Choroid plexus epithelial cell (primary cell): Measurements from ENCODE around the gene NUP50.

Source experiments
- DNase-seq: peaks from one replicate; pipeline ENCODE4 v3.0.0-alpha.2; 2010; ENCODE audit warnings: low read depth
- H3K4me3 ChIP-seq: 2 replicates; pipeline ENCODE4 v1.5.1; 2011; ENCODE audit warnings: low read depth, mild to moderate bottlenecking, control low read depth, low read length, moderate library complexity
- CTCF ChIP-seq: conservative IDR thresholded peaks from 2 replicates; pipeline ENCODE4 v1.5.1; 2011; ENCODE audit warnings: low read depth, mild to moderate bottlenecking, control low read depth, inconsistent platforms, low read length, moderate library complexity

Gene NUP50

DNA sequence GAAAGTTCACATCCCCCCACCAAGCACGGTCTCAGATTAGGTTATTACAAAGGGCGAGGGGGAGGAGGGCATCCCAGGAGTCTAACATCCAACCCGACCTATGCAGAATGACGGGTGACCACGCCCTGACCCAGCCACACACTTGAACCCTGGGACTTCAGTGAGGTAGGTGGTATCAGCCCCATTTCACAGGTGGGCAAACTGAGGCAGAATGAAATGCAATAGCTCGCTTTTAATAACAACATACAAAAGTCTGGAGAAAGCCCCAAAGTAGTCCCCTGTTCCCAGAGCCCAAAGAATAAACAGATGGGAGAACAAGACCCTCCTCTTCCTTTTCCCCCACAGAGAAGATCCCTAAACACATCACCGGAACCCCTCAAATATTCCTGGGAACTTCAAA, 31.9 kb downstream of the NUP50 start:
- no peak for TF ChIP-seq CTCF
- no peak overlapping the region for H3K4me3 ChIP-seq
- DNase-seq, result no peak

DNA sequence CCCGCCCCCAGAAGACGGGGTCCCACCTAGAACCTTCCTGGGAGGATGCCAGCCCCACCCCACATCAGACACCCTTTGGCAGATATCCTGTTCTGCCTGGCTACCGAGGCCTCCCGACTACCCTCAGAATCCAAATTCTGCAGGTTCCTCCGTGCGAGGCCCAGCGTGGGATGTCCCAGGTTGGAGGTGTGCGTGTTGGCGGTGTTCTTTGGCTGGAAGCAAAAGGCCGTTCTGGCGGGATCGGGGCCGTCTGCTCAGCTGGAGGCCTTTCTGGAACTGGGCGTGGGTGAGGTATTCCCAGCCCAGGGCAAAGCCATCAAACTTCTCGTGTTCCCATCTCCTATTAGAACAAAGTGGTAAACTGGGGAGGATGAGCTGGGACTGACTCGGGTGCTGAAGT, 32.6 kb downstream of the NUP50 start:
- H3K4me3 ChIP-seq, result no peak overlapping the region
- TF ChIP-seq CTCF, result no peak
- no peak for DNase-seq

- DNase-seq, result no peak
- TF ChIP-seq CTCF, result no peak
- H3K4me3 ChIP-seq, result no peak overlapping the region
Measured at GRCh38 chr22:45196926-45197605, 33.3 kb downstream of the NUP50 start.

DNA sequence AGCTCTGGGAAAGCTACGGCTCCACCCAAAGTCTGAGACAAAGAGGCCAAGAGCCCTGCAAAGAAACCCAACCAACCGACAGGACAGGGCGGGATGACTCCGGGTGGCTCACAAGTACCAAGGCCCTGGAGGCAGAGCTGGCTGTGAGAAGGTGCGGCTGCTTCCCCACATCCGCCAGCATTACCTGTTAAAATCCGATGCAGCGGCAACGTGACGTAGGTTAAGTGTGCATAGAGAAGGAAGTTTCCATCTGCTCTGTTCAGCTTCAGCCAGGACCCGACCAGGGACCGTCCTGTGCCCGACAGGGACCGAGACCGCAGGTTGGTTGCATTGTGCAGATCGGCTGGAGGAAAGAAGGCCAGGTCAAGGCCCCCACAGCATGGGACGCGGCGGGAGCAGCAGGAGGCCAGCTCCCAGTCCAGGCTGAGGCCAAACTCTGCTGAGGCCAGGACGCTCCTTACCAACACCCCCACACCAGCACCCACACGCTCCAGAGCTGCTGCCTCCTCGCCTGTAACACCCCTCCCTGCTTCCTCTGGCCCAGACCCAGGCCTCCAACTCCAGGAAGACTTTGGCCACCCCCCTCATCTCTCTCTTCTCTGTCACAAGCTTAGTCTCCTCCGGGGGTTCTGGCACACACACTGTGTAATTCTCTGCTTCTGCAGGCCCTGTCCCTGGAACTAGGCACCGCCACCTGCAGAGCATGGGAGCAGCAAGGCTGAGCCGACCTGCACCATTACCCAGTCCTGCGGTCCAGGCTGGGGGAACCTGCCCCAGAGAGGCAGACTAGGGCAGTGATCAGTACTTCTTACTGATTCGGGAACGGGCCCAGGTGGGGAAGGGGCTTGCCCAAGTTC, 34.1 kb downstream of the NUP50 start:
- peak; percentile 21 for DNase-seq
- no peak overlapping the region for H3K4me3 ChIP-seq
- no peak for TF ChIP-seq CTCF

GRCh38 chr22:45198463-45198795, 34.7 kb downstream of the NUP50 start:
- H3K4me3 ChIP-seq, result no peak overlapping the region
- no peak for TF ChIP-seq CTCF
- no peak for DNase-seq

DNA sequence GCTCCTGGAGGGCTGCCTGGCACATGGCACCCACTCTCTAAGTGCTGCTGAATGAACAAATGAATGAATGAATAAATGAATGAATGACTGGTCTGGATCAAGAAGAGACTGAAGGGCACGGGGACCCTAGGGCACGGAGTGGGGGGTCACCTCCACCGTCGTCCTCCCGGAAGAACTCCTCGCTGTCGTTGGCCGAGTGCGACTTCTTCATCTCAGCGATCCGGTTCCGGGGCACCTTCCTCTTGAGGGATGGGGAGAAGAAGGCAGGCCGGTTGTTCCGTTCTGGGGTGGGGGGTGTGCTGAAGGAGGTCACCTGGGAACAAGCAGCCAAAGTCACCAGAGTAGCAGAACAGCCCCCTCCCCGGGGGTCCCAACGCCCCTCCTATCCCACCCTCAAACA, 36.0 kb downstream of the NUP50 start:
- TF ChIP-seq CTCF, result no peak
- no peak overlapping the region for H3K4me3 ChIP-seq

DNA sequence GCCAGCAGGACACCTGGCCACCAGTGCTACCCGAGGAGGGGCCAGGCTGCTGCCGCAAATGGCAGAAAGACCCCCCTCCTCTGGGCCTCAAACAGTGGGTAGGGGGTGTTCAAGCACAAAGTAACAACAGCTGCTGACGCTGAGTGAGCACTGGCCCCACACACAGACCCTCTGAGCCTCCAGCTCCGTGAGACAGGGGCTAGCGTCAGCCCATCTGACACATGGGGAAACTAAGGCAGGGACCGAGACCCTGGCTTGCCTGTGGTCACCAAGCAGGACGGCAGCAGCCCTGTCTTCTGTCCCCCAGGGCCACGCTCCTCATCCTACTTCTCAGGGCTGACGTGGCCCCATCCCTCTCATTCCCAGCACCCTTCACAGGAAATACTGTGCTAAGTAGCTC, 36.5 kb downstream of the NUP50 start:
- no peak for DNase-seq
- H3K4me3 ChIP-seq, result no peak overlapping the region
- no peak for TF ChIP-seq CTCF

More for the DNA sequence above, 36.0 kb downstream of the NUP50 start:
- no peak for DNase-seq
